Measurements from ENCODE around the gene MCMBP. TPM values are rescaled to one million over a fixed set of nuclear protein-coding genes. Genes with fewer than 3 reads are reported as not detected.

MCMBP gene
- total and polyA plus RNA-seq, 2 donors (not counting 1 experiment from before 2014, with no cell fraction given): 40.6 to 63.4 TPM

GRCh38 chr10:119830851-119831250, 41.8 kb downstream of the MCMBP start:
- Histone ChIP-seq H3K9ac (ENCODE audit: insufficient read depth, low read length) (no peak overlapping the region), H3K9me3 (ENCODE audit: control insufficient read depth, insufficient read depth, low read depth, low read length) (no peaks in the 10 kb centered on the region), H3K36me3 (ENCODE audit: control insufficient read depth, insufficient read depth, low read length) (peaks cover 4% of the 10 kb centered on the region), H3K4me3 (replicated peaks in 1 of 4; ENCODE audit: control extremely low read depth in 1 of 4, insufficient read depth in 1 of 4, low read depth in 3 of 4, low read length in 4 of 4) (no peak overlapping the region), H4K20me1 (ENCODE audit: control insufficient read depth, extremely low read depth, insufficient read depth, low read length) (no peaks in the 10 kb centered on the region), H3K79me2 (ENCODE audit: control insufficient read depth, insufficient read depth, low read length) (no peaks in the 10 kb centered on the region), H3K27ac (ENCODE audit: insufficient read depth, low read length) (no peak overlapping the region), H3K4me2 (ENCODE audit: extremely low read depth, insufficient read depth, low read length) (no peak overlapping the region), H2AFZ (ENCODE audit: low read length) (no peak overlapping the region), H3K27me3 (ENCODE audit: control insufficient read depth, insufficient read depth, low read length) (no peaks in the 10 kb centered on the region), H3K4me1 (ENCODE audit: control insufficient read depth, extremely low read depth, insufficient read depth, low read length) (no peaks in the 10 kb centered on the region)
- DNase-seq (ENCODE audit: low read depth in 2 of 2): no peak
- no peak for TF ChIP-seq EZH2 (IDR thresholded peaks at IDR 0.05; ENCODE audit: low read length, missing control alignments)

DNA sequence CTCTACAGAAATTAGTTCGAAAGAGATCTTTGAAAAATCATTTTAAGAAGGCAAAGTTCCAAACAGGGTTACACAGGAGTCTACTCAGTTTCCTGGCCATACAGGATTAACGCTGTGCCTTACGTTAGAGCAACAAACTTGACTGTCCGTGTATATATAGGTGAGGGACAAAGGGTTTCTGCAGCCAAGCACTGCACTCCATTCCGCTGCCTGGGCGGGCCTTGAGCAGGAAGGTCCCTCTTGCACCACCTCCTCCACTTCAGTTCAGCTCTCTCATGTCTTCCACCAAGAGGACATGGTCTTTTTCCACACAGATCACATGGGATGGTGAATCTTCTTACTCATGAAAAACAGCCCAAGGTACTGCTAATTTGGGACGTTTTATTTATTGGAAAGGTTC, 43.2 kb downstream of the MCMBP start:
- H3K27me3 ChIP-seq (ENCODE audit: control insufficient read depth, insufficient read depth, low read length): no peaks in the 10 kb centered on the region
- no peak for TF ChIP-seq EZH2 (IDR thresholded peaks at IDR 0.05; ENCODE audit: low read length, missing control alignments)
- no peak for TF ChIP-seq CTCF (conservative IDR thresholded peaks at IDR 0.05 in 1 of 2, IDR thresholded peaks at IDR 0.05 in 1 of 2; ENCODE audit: low read depth in 1 of 2, low read length in 2 of 2)
- no peak overlapping the region for H3K9ac ChIP-seq (ENCODE audit: insufficient read depth, low read length)
- H2AFZ ChIP-seq (ENCODE audit: low read length): no peak overlapping the region
- H3K79me2 ChIP-seq (ENCODE audit: control insufficient read depth, insufficient read depth, low read length): no peaks in the 10 kb centered on the region
- H3K9me3 ChIP-seq (ENCODE audit: control insufficient read depth, insufficient read depth, low read depth, low read length): no peaks in the 10 kb centered on the region
- H3K4me1 ChIP-seq (ENCODE audit: control insufficient read depth, extremely low read depth, insufficient read depth, low read length): no peaks in the 10 kb centered on the region
- no peaks in the 10 kb centered on the region for H4K20me1 ChIP-seq (ENCODE audit: control insufficient read depth, extremely low read depth, insufficient read depth, low read length)
- H3K4me3 ChIP-seq (replicated peaks in 1 of 4; ENCODE audit: control extremely low read depth in 1 of 4, insufficient read depth in 1 of 4, low read depth in 3 of 4, low read length in 4 of 4): no peak overlapping the region
- no peak overlapping the region for H3K27ac ChIP-seq (ENCODE audit: insufficient read depth, low read length)
- no peak for DNase-seq (ENCODE audit: low read depth in 2 of 2)
- no peak overlapping the region for H3K4me2 ChIP-seq (ENCODE audit: extremely low read depth, insufficient read depth, low read length)
- peaks cover 4% of the 10 kb centered on the region for H3K36me3 ChIP-seq (ENCODE audit: control insufficient read depth, insufficient read depth, low read length)

- no peaks in the 10 kb centered on the region for H3K79me2 ChIP-seq (ENCODE audit: control insufficient read depth, insufficient read depth, low read length)
- H3K27ac ChIP-seq (ENCODE audit: insufficient read depth, low read length): no peak overlapping the region
- no peak overlapping the region for H3K9ac ChIP-seq (ENCODE audit: insufficient read depth, low read length)
- no peaks in the 10 kb centered on the region for H3K27me3 ChIP-seq (ENCODE audit: control insufficient read depth, insufficient read depth, low read length)
- peaks cover 6% of the 10 kb centered on the region for H3K36me3 ChIP-seq (ENCODE audit: control insufficient read depth, insufficient read depth, low read length)
- no peaks in the 10 kb centered on the region for H3K9me3 ChIP-seq (ENCODE audit: control insufficient read depth, insufficient read depth, low read depth, low read length)
- TF ChIP-seq CTCF (conservative IDR thresholded peaks at IDR 0.05 in 1 of 2, IDR thresholded peaks at IDR 0.05 in 1 of 2; ENCODE audit: low read depth in 1 of 2, low read length in 2 of 2) (no peak), EZH2 (IDR thresholded peaks at IDR 0.05; ENCODE audit: low read length, missing control alignments) (no peak)
- H2AFZ ChIP-seq (ENCODE audit: low read length): no peak overlapping the region
- DNase-seq (ENCODE audit: low read depth in 2 of 2): no peak
- H3K4me3 ChIP-seq (replicated peaks in 1 of 4; ENCODE audit: control extremely low read depth in 1 of 4, insufficient read depth in 1 of 4, low read depth in 3 of 4, low read length in 4 of 4): no peak overlapping the region
- H4K20me1 ChIP-seq (ENCODE audit: control insufficient read depth, extremely low read depth, insufficient read depth, low read length): no peaks in the 10 kb centered on the region
- H3K4me1 ChIP-seq (ENCODE audit: control insufficient read depth, extremely low read depth, insufficient read depth, low read length): no peaks in the 10 kb centered on the region
- no peak overlapping the region for H3K4me2 ChIP-seq (ENCODE audit: extremely low read depth, insufficient read depth, low read length)
Measured at GRCh38 chr10:119827430-119827829, 45.2 kb downstream of the MCMBP start.

Measured in fibroblast of lung (primary cell).